AG04450 (cell line): ENCODE data around the gene RBFOX2. TPM values are rescaled to one million over a fixed set of nuclear protein-coding genes. Genes with fewer than 3 reads are reported as not detected.

ENCODE experiments used
- CTCF ChIA-PET: fragments of 300-600, 350-600 bp; formaldehyde crosslinking; extraction: SDS; loops from one replicate; lab custom pipeline; 2022; ENCODE audit warnings: antibody characterized with exemption, inconsistent platforms; lab: Charles Lee
- POLR2A ChIA-PET: fragments of 350-600 bp; formaldehyde crosslinking; extraction: SDS; loops from one replicate; lab custom pipeline; 2021; ENCODE audit warnings: antibody characterized with exemption, inconsistent platforms; lab: Yijun Ruan, JAX
- DNase-seq: peaks from one replicate; pipeline ENCODE4 v3.0.0-alpha.2; 2011; ENCODE audit warnings: low read depth, low spot score
- H3K27ac ChIP-seq: one replicate; pipeline ENCODE4 v1.5.1; 2012; ENCODE audit warnings: low read depth, low read length, control low read depth
- H3K27me3 ChIP-seq: one replicate; pipeline ENCODE4 v1.6.0; 2012; ENCODE audit warnings: low read length; ENCODE audit not compliant: control insufficient read depth, insufficient read depth
- H3K4me3 ChIP-seq: 2 replicates; pipeline ENCODE4 v1.5.1; 2011; ENCODE audit warnings: mild to moderate bottlenecking, low read depth, low read length, control low read depth
- H3K9me3 ChIP-seq: 2 replicates; pipeline ENCODE4 v1.5.1; 2012; ENCODE audit warnings: low read length; ENCODE audit not compliant: control insufficient read depth, insufficient read depth
- polyA plus RNA-seq: library from polyadenylated mRNA; depleted of rRNA; stranded (reverse); fragments of >200 nt; gene quantifications from 2 replicates; pipeline ENCODE4 v1.2.3, GENCODE V29; 2011; rRNA removed
- TF ChIP-seq, protein P1 (sequence below): IDR thresholded peaks from 2 replicates; pipeline ENCODE4 v1.5.1; 2011; ENCODE audit warnings: low read depth, low read length, control low read depth, inconsistent platforms

RBFOX2 gene
- polyA plus RNA-seq, 1 experiment: 288 TPM

DNA sequence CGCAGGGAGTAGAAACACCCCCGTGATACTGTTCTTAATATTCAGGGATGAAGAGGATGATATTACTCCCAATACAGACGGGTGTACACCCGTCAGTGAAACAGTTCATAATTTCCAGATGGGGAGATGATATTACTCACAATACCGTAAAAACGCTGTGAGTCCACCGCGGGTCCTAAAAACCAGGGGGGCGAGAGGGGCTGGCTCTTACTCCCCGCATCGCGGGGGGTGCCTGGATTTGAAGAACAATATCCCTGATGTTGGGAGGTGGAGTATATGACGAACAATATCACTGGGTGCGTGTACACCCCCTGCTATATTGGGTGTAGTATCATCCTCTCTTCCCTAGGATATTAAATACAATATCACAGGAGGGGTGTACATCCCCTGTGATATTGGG is 331.5 kb downstream of the RBFOX2 start:
- ChIA-PET CTCF (no interaction called here), POLR2A (no interaction called here)
- DNase-seq: no peak
- TF ChIP-seq, protein P1, sequence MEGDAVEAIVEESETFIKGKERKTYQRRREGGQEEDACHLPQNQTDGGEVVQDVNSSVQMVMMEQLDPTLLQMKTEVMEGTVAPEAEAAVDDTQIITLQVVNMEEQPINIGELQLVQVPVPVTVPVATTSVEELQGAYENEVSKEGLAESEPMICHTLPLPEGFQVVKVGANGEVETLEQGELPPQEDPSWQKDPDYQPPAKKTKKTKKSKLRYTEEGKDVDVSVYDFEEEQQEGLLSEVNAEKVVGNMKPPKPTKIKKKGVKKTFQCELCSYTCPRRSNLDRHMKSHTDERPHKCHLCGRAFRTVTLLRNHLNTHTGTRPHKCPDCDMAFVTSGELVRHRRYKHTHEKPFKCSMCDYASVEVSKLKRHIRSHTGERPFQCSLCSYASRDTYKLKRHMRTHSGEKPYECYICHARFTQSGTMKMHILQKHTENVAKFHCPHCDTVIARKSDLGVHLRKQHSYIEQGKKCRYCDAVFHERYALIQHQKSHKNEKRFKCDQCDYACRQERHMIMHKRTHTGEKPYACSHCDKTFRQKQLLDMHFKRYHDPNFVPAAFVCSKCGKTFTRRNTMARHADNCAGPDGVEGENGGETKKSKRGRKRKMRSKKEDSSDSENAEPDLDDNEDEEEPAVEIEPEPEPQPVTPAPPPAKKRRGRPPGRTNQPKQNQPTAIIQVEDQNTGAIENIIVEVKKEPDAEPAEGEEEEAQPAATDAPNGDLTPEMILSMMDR: no peak
- Histone ChIP-seq H3K9me3 (no peaks in the 10 kb centered on the region), H3K27me3 (no peaks in the 10 kb centered on the region), H3K27ac (no peak overlapping the region), H3K4me3 (no peak overlapping the region)

DNA sequence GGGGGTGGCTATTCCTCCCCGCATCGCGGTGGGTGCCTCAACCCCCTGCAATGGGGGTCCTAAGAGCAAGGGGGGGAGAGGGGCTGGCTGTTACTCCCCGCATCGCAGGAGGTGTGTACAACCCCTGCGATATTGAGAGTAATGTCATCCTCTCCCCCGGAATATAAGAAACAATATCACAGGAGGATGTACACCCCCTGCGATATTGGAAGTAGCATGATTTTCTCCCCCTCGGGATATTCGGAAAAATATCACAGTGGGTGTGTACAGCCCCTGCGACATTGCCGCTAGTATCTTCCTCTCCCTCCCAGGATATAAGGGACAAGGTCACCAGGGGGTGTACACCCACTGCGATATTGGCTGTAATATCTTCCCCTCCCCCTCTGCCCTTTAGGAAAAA is 333.4 kb downstream of the RBFOX2 start:
- Histone ChIP-seq H3K27ac (no peak overlapping the region), H3K27me3 (no peaks in the 10 kb centered on the region), H3K4me3 (no peak overlapping the region), H3K9me3 (no peaks in the 10 kb centered on the region)
- DNase-seq: no peak
- TF ChIP-seq, protein P1: no peak
- POLR2A ChIA-PET: no interaction called here
- CTCF ChIA-PET: no interaction called here

DNA sequence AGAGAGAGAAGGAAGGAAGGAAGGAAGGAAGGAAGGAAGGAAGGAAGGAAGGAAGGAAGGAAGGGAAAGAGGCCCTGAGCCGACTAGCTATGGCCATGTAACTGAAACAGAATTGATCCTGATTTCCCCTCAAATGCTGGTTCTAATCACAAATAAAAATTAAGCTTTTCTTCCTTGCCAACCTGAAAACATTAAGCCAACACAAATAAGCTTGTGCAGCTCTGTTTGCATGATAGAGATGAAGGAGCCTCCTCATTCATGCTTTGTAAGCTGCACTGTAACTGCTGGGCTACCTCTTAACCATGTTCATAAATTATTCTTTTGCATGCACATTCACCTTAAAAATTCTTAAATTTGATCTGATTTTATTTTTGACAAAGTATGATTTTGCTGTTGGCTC is 338.6 kb downstream of the RBFOX2 start:
- H3K4me3 ChIP-seq: no peak overlapping the region
- no peaks in the 10 kb centered on the region for H3K27me3 ChIP-seq
- no peak for DNase-seq
- TF ChIP-seq, protein P1: no peak
- H3K27ac ChIP-seq: no peak overlapping the region
- POLR2A ChIA-PET: interaction anchor here (0.6 kb wide), 2 partner anchors 12 to 47 kb away, joined by 4 read pairs; no protein-coding TSS in a partner anchor
- CTCF ChIA-PET: interaction anchor here (0.5 to 0.6 kb wide), 2 partner anchors 62 to 285 kb away, joined by 4 to 8 read pairs; no protein-coding TSS in a partner anchor
- no peaks in the 10 kb centered on the region for H3K9me3 ChIP-seq

DNA sequence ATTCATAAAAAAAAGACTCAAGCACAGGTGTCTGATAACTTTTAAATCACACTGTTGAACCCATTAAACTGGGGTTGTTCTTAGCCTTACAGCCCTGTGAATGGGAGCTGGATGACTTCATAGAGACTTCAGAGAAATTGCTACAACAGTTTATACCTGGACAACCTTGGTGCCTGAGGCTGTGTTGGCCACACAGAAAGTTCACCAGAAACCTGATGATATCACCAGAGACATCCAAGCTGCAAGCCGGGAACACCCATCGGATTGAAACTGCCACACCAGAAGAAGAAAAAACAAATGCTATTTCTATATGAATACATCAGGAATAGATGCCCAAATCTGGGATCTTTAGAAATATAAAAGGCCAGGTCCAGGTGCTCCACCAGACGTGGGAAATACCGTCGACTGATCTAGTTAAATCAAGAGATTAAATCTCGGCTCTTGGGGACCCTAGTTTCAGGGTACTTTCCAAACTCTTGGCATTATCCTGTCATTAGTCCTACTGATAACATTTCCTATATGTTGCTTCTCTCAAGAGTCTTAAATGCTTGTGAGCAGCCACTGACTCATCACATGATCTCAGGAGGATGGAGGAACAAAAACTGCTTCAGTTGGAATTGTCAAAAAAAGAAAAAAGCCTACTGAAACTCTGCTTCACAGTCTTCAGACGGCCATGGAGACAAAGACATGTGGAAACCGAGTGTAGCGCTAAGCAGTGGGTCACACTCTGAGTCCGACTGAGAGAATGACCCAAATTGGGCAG is 339.5 kb downstream of the RBFOX2 start:
- ChIA-PET POLR2A (interaction anchor here (0.6 kb wide), 1 partner anchor 11 kb away, joined by 4 read pairs; no protein-coding TSS in a partner anchor), CTCF (no interaction called here)
- H3K27me3 ChIP-seq: no peaks in the 10 kb centered on the region
- no peak overlapping the region for H3K4me3 ChIP-seq
- TF ChIP-seq, protein P1: no peak
- H3K9me3 ChIP-seq: no peaks in the 10 kb centered on the region
- H3K27ac ChIP-seq: no peak overlapping the region
- no peak for DNase-seq

Other genes starting within 250 kb of the RBFOX2 start
- 3.7 and 4.2 TPM in 2 replicates for gene APOL3, start 131.9 kb upstream of the RBFOX2 start, polyA plus RNA-seq
- gene APOL4, start 173.0 kb upstream of the RBFOX2 start, polyA plus RNA-seq: 0.21 TPM in 2 replicates
- gene APOL2, start 210.7 kb upstream of the RBFOX2 start, polyA plus RNA-seq: 18.8 and 19.7 TPM in 2 replicates
- gene APOL1, start 224.3 kb upstream of the RBFOX2 start, polyA plus RNA-seq: 3.8 and 4.8 TPM in 2 replicates